K562 (cell line): Measurements from ENCODE around the gene SNRNP48. TPM values are rescaled to one million over a fixed set of nuclear protein-coding genes. Genes with fewer than 3 reads are reported as not detected.

ENCODE experiments used
- ATAC-seq: fragments of 200-7000 bp; cut with Tn5 transposase; 3 replicates; pipeline ENCODE4 v1.9.1; 2020; ENCODE audit warnings: moderate library complexity
- BruUV-seq: library from RNA; stranded (reverse); fragments of 400-500 nt; replicated peaks from 2 replicates; lab custom pipeline; 2021; lab: Mats Ljungman, UMichigan
- CTCF ChIA-PET: fragments of 300-600 bp; formaldehyde crosslinking; extraction: SDS; loops from one replicate; lab custom pipeline; 2021; ENCODE audit warnings: low intra/inter-chr PET ratio; lab: Yijun Ruan, JAX
- POLR2A ChIA-PET: fragments of 300-600, 350-650 bp; sonication (Branson Sonifier 250); formaldehyde crosslinking; extraction: SDS; loops from one replicate; lab custom pipeline; 2021; ENCODE audit warnings: antibody characterized with exemption, inconsistent platforms; lab: Yijun Ruan, JAX
- DNase-seq, 4 experiments: peaks; one replicate each; pipeline versions ENCODE4 v3.0.0 to v3.0.0-alpha.2; 2011 to 2018; ENCODE audit warnings: low spot score in 3 of 4, mixed read lengths in 3 of 4; ENCODE audit errors: extremely low read depth in 1 of 4
- FAIRE-seq: peaks from 2 replicates; lab custom pipeline; 2011; peaks lifted over from hg19 to GRCh38; lab: Jason Lieb, UNC
- H2AFZ ChIP-seq: 2 replicates; pipeline ENCODE4 v1.6.0; 2011; ENCODE audit warnings: low read depth, low read length, control low read depth, inconsistent platforms
- H3K27ac ChIP-seq: fragments of 200-600 bp; 3 replicates; pipeline ENCODE4 v1.8.0; 2011; ENCODE audit warnings: low read depth, mild to moderate bottlenecking, control low read depth, inconsistent platforms, low read length, moderate library complexity, mixed read lengths; ENCODE audit errors: extremely low read depth
- H3K27me3 ChIP-seq, 2 experiments: fragments of 300-600 bp in 1 of 2; 2 replicates in 1 of 2; 3 replicates in 1 of 2; pipeline versions ENCODE4 v1.6.0 to v1.8.0; 2011; ENCODE audit warnings: inconsistent platforms in 2 of 2, low read length in 2 of 2, mild to moderate bottlenecking in 1 of 2, mixed read lengths in 1 of 2, moderate library complexity in 1 of 2; ENCODE audit not compliant: control insufficient read depth in 2 of 2, insufficient read depth in 2 of 2
- H3K36me3 ChIP-seq: fragments of 300-600 bp; 3 replicates; pipeline ENCODE4 v1.8.0; 2011; ENCODE audit warnings: mild to moderate bottlenecking, low read length, inconsistent platforms; ENCODE audit not compliant: control insufficient read depth, insufficient read depth
- H3K4me1 ChIP-seq, 2 experiments: fragments of 200-600 bp in 1 of 2; replicated peaks in 1 of 2; 2 replicates in 1 of 2; 3 replicates in 1 of 2; pipeline versions ENCODE4 v1.5.1 to v1.8.0; 2011; ENCODE audit warnings: inconsistent platforms in 2 of 2, low read length in 2 of 2, mild to moderate bottlenecking in 1 of 2, mixed read lengths in 1 of 2, moderate library complexity in 1 of 2; ENCODE audit not compliant: control insufficient read depth in 2 of 2, insufficient read depth in 2 of 2
- H3K4me2 ChIP-seq: 2 replicates; pipeline ENCODE4 v1.6.1; 2011; ENCODE audit warnings: low read length, control low read depth, inconsistent platforms, mixed read lengths; ENCODE audit not compliant: insufficient read depth
- H3K4me3 ChIP-seq: fragments of 200-600 bp; sonication (generic), shearing (Covaris generic); 2 replicates; pipeline ENCODE4 v1.5.1; 2016; ENCODE audit warnings: control low read depth, inconsistent platforms
- H3K79me2 ChIP-seq: fragments of 200-600 bp; 3 replicates; pipeline ENCODE4 v1.8.0; 2011; ENCODE audit warnings: low read length, inconsistent platforms; ENCODE audit not compliant: control insufficient read depth, insufficient read depth
- H3K9ac ChIP-seq, 2 experiments: 2 replicates each; pipeline versions ENCODE4 v1.6.0 to v1.6.1; 2011; ENCODE audit warnings: low read depth in 2 of 2, low read length in 2 of 2, control low read depth in 1 of 2, inconsistent platforms in 1 of 2, mild to moderate bottlenecking in 1 of 2, mixed read lengths in 1 of 2; ENCODE audit not compliant: insufficient read depth in 1 of 2
- H3K9me1 ChIP-seq: one replicate; pipeline ENCODE4 v1.6.0; 2011; ENCODE audit warnings: inconsistent platforms, mild to moderate bottlenecking, low read length, moderate library complexity; ENCODE audit not compliant: control insufficient read depth, insufficient read depth
- H3K9me3 ChIP-seq: replicated peaks from 2 replicates; pipeline ENCODE4 v1.5.1; 2011; ENCODE audit warnings: low read depth, low read length, inconsistent platforms; ENCODE audit not compliant: control insufficient read depth, insufficient read depth
- H4K20me1 ChIP-seq: replicated peaks from 2 replicates; pipeline ENCODE4 v1.6.1; 2011; ENCODE audit warnings: low read length, inconsistent platforms, mixed read lengths; ENCODE audit not compliant: control insufficient read depth, insufficient read depth
- CEBPG ChIP-seq, 3 experiments: fragments of 200-800 bp in 1 of 3; sonication (Bioruptor generic) in 1 of 3; sonication (generic) in 1 of 3; formaldehyde crosslinking in 1 of 3; IDR thresholded peaks in 2 of 3; conservative IDR thresholded peaks in 1 of 3; 2 replicates each; pipeline versions ENCODE4 v1.6.1 to v1.8.0; 2016 to 2022; ENCODE audit warnings: missing compliant biosample characterization in 2 of 3, missing genetic modification characterization in 2 of 3, mild to moderate bottlenecking in 1 of 3, missing genetic modification reagents in 1 of 3
- ESRRB ChIP-seq: fragments of 250-450 bp; sonication (Bioruptor Pico); IDR thresholded peaks from 2 replicates; pipeline ENCODE4 v1.5.0; 2020; ENCODE audit warnings: mild to moderate bottlenecking, moderate library complexity, borderline replicate concordance
- FOSL1 ChIP-seq: fragments of 200-800 bp; sonication (Bioruptor generic); conservative IDR thresholded peaks from 2 replicates; pipeline ENCODE4 v1.6.1; 2016; ENCODE audit warnings: missing genetic modification characterization, missing compliant biosample characterization
- NELFE ChIP-seq: IDR thresholded peaks from 2 replicates; pipeline ENCODE4 v1.6.1; 2011; ENCODE audit warnings: mild to moderate bottlenecking; ENCODE audit not compliant: insufficient read depth, insufficient read length
- NRF1 ChIP-seq, 2 experiments: fragments of 450-650 bp; IDR thresholded peaks in 1 of 2; conservative IDR thresholded peaks in 1 of 2; 2 replicates each; pipeline ENCODE4 v1.6.1; 2014; ENCODE audit warnings: mild to moderate bottlenecking in 2 of 2
- PTTG1 ChIP-seq: fragments of 450-650 bp; IDR thresholded peaks from 2 replicates; pipeline ENCODE4 v1.6.1; 2016; ENCODE audit warnings: low read depth, mild to moderate bottlenecking, missing genetic modification characterization, missing compliant biosample characterization
- SMAD3 ChIP-seq: fragments of 450-650 bp; formaldehyde crosslinking; conservative IDR thresholded peaks from 2 replicates; pipeline ENCODE4 v1.4.0; 2020; ENCODE audit warnings: mild to moderate bottlenecking
- SRSF9 ChIP-seq: fragments of 200-400 bp; formaldehyde crosslinking; IDR thresholded peaks from 2 replicates; pipeline ENCODE4 v1.6.1; 2017; ENCODE audit warnings: low read depth, low read length, borderline replicate concordance
- ZC3H4 ChIP-seq: sonication (generic); formaldehyde crosslinking; IDR thresholded peaks from 2 replicates; pipeline ENCODE4 v1.9.0; 2021; ENCODE audit warnings: missing genetic modification reagents, borderline replicate concordance
- ZNF76 ChIP-seq: fragments of 250-450 bp; sonication (Bioruptor Pico); IDR thresholded peaks from 2 replicates; pipeline ENCODE4 v1.4.0; 2020; ENCODE audit warnings: mild to moderate bottlenecking, moderate library complexity, borderline replicate concordance
- WGBS: fragments of 100-300 bp; shearing (Covaris generic); methylation state at CpG from one replicate; pipeline ENCODE4 v1.1.6; 2016; ENCODE audit warnings: low coverage, mixed read lengths; ENCODE audit not compliant: insufficient coverage; ENCODE audit errors: missing lambda C conversion rate; 5-methylcytosine and 5-hydroxymethylcytosine counted together
- in situ Hi-C: fragments of 300-500 bp; cut with MboI; formaldehyde crosslinking; loops from 4 replicates; pipeline ENCODE4 v1.15.0; 2018; ENCODE audit warnings: inconsistent platforms, mixed read lengths
- intact Hi-C: fragments of 100-400 bp; cut with micrococcal nuclease; formaldehyde crosslinking; loops from 2 replicates; pipeline ENCODE4 v1.14.2; 2022
- polyA plus RNA-seq, 8 experiments: library from polyadenylated mRNA; depleted of rRNA in 4 of 8; stranded (reverse) in 5 of 8; unstranded in 3 of 8; fragments of >200 nt; fragmentation: Nextera tagmentation in 2 of 8; fragmentation: Illumina TruSeq in 1 of 8; extraction: Ambion mirVana in 2 of 8; extraction: Trizol in 1 of 8; gene quantifications; 2 replicates each; pipeline versions ENCODE4 v1.2.1 to v1.2.3, GENCODE V29; 2011 to 2014; ENCODE audit warnings: inconsistent platforms in 1 of 8, missing spikeins in 1 of 8
- total RNA-seq, 7 experiments: library from RNA; depleted of rRNA in 6 of 7; stranded (reverse); fragments of >200 nt in 6 of 7; fragmentation: Illumina TruSeq in 2 of 7; extraction: Trizol in 2 of 7; gene quantifications; 2 replicates each; pipeline versions ENCODE4 v1.2.1 to v1.2.3, GENCODE V29; 2011 to 2021; ENCODE audit warnings: low replicate concordance in 1 of 7
- TF ChIP-seq, protein P1 (sequence below): fragments of 250-450 bp; sonication (Bioruptor Pico); IDR thresholded peaks from 2 replicates; pipeline ENCODE4 v1.8.0; 2022; ENCODE audit warnings: inconsistent platforms
- TF ChIP-seq, protein P2 (sequence below): sonication (generic); formaldehyde crosslinking; IDR thresholded peaks from 2 replicates; pipeline ENCODE4 v1.4.0; 2020; ENCODE audit warnings: mild to moderate bottlenecking, missing genetic modification reagents
- TF ChIP-seq, protein P3 (sequence below): sonication (generic); formaldehyde crosslinking; IDR thresholded peaks from 2 replicates; pipeline ENCODE4 v1.8.0; 2022; ENCODE audit warnings: mild to moderate bottlenecking, missing genetic modification reagents
- TF ChIP-seq, protein P4 (sequence below): sonication (generic); formaldehyde crosslinking; IDR thresholded peaks from 2 replicates; pipeline ENCODE4 v1.8.0; 2022; ENCODE audit warnings: missing genetic modification reagents, mild to moderate bottlenecking, moderate library complexity, borderline replicate concordance
- TF ChIP-seq, protein P5 (sequence below): fragments of 250-450 bp; sonication (Bioruptor Pico); IDR thresholded peaks from 2 replicates; pipeline ENCODE4 v1.6.1; 2021; ENCODE audit warnings: mild to moderate bottlenecking

Gene SNRNP48
- total and polyA plus RNA-seq, 9 of the 15 experiments (the other 6 are each of a cell fraction or from before 2014, with no cell fraction given): 6.2 to 32.9 (median 18.6) TPM

DNA sequence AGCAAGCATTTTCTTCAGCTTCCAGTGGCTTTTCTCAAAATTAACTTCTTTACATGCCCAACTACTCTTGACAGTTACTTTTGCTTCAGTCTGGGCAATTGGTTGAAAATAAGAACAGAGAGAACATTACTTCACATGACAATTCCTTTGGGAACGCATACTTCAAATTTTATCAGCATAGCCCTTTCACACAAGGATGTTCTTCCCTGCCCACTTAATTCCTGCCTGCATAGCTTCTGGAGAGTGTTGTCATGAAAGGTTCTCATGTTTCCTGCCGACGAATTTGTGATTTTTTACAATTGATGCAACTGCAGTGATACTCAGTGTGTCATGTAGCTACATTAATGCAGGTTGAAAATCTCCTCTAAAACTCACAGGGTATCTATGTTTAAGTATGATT lies 22.0 kb upstream of the SNRNP48 start:
- no peaks in the 10 kb centered on the region for H3K9me3 ChIP-seq
- H3K36me3 ChIP-seq: no peaks in the 10 kb centered on the region
- H3K9ac ChIP-seq: no peak overlapping the region
- no peak overlapping the region for H2AFZ ChIP-seq
- H3K9me1 ChIP-seq: no peaks in the 10 kb centered on the region
- no peak for FAIRE-seq
- H4K20me1 ChIP-seq: no peaks in the 10 kb centered on the region
- in situ Hi-C loops: no loop called here
- BruUV-seq: no TSS peak
- no peaks in the 10 kb centered on the region for H3K79me2 ChIP-seq
- no peak for ATAC-seq
- H3K4me1 ChIP-seq: no peaks in the 10 kb centered on the region
- peaks cover 69 to 78% of the 10 kb centered on the region in 2 experiments for H3K27me3 ChIP-seq
- intact Hi-C loops: no loop called here
- no peak for DNase-seq
- ChIA-PET POLR2A (interaction anchor here (0.6 to 1.3 kb wide), 2 partner anchors 12 to 1916 kb away, joined by 3 to 8 read pairs; no protein-coding TSS in a partner anchor), CTCF (no interaction called here)
- H3K4me3 ChIP-seq: no peak overlapping the region
- 5% methylated on average over 3 of the region's 3 CpGs for WGBS
- H3K4me2 ChIP-seq: no peak overlapping the region
- H3K27ac ChIP-seq: no peak overlapping the region
- TF ChIP-seq SMAD3 (CRISPR knock-in tag) (no peak), NELFE (no peak), SRSF9 (no peak), ZNF76 (no peak), NRF1 (conservative IDR thresholded peaks at IDR 0.05 in 1 of 2, IDR thresholded peaks at IDR 0.05 in 1 of 2) (no peak), CEBPG (CRISPR knock-in tag; IDR thresholded peaks at IDR 0.05) (no peak), CEBPG (tag; conservative IDR thresholded peaks at IDR 0.05 in 1 of 2, IDR thresholded peaks at IDR 0.05 in 1 of 2) (no peak), PTTG1 (tag) (no peak), FOSL1 (tag) (no peak), ZC3H4 (no peak), ESRRB (no peak)
- TF ChIP-seq, protein P1, sequence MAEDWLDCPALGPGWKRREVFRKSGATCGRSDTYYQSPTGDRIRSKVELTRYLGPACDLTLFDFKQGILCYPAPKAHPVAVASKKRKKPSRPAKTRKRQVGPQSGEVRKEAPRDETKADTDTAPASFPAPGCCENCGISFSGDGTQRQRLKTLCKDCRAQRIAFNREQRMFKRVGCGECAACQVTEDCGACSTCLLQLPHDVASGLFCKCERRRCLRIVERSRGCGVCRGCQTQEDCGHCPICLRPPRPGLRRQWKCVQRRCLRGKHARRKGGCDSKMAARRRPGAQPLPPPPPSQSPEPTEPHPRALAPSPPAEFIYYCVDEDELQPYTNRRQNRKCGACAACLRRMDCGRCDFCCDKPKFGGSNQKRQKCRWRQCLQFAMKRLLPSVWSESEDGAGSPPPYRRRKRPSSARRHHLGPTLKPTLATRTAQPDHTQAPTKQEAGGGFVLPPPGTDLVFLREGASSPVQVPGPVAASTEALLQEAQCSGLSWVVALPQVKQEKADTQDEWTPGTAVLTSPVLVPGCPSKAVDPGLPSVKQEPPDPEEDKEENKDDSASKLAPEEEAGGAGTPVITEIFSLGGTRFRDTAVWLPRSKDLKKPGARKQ (CRISPR knock-in tag): no peak
- TF ChIP-seq, protein P2, sequence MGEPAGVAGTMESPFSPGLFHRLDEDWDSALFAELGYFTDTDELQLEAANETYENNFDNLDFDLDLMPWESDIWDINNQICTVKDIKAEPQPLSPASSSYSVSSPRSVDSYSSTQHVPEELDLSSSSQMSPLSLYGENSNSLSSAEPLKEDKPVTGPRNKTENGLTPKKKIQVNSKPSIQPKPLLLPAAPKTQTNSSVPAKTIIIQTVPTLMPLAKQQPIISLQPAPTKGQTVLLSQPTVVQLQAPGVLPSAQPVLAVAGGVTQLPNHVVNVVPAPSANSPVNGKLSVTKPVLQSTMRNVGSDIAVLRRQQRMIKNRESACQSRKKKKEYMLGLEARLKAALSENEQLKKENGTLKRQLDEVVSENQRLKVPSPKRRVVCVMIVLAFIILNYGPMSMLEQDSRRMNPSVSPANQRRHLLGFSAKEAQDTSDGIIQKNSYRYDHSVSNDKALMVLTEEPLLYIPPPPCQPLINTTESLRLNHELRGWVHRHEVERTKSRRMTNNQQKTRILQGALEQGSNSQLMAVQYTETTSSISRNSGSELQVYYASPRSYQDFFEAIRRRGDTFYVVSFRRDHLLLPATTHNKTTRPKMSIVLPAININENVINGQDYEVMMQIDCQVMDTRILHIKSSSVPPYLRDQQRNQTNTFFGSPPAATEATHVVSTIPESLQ (CRISPR knock-in tag): no peak
- TF ChIP-seq, protein P3, sequence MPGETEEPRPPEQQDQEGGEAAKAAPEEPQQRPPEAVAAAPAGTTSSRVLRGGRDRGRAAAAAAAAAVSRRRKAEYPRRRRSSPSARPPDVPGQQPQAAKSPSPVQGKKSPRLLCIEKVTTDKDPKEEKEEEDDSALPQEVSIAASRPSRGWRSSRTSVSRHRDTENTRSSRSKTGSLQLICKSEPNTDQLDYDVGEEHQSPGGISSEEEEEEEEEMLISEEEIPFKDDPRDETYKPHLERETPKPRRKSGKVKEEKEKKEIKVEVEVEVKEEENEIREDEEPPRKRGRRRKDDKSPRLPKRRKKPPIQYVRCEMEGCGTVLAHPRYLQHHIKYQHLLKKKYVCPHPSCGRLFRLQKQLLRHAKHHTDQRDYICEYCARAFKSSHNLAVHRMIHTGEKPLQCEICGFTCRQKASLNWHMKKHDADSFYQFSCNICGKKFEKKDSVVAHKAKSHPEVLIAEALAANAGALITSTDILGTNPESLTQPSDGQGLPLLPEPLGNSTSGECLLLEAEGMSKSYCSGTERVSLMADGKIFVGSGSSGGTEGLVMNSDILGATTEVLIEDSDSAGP (CRISPR knock-in tag): no peak
- TF ChIP-seq, protein P4, sequence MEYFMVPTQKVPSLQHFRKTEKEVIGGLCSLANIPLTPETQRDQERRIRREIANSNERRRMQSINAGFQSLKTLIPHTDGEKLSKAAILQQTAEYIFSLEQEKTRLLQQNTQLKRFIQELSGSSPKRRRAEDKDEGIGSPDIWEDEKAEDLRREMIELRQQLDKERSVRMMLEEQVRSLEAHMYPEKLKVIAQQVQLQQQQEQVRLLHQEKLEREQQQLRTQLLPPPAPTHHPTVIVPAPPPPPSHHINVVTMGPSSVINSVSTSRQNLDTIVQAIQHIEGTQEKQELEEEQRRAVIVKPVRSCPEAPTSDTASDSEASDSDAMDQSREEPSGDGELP (CRISPR knock-in tag): no peak
- TF ChIP-seq, protein P5, sequence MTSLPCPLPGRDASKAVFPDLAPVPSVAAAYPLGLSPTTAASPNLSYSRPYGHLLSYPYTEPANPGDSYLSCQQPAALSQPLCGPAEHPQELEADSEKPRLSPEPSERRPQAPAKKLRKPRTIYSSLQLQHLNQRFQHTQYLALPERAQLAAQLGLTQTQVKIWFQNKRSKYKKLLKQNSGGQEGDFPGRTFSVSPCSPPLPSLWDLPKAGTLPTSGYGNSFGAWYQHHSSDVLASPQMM (CRISPR knock-in tag): no peak
